GM18519 (cell line): ENCODE data around the gene TRPC4AP.

Experiments used
- ATAC-seq: cut with Tn5 transposase; IDR thresholded peaks from one replicate; pipeline ENCODE4 v1.9.1; 2021; ENCODE audit warnings: mild to moderate bottlenecking, moderate library complexity; ENCODE audit not compliant: unreplicated experiment, low FRiP score

The TRPC4AP gene

GRCh38 chr20:34977365-34978091 lies 115.1 kb downstream of the TRPC4AP start:
- no peak for ATAC-seq

DNA sequence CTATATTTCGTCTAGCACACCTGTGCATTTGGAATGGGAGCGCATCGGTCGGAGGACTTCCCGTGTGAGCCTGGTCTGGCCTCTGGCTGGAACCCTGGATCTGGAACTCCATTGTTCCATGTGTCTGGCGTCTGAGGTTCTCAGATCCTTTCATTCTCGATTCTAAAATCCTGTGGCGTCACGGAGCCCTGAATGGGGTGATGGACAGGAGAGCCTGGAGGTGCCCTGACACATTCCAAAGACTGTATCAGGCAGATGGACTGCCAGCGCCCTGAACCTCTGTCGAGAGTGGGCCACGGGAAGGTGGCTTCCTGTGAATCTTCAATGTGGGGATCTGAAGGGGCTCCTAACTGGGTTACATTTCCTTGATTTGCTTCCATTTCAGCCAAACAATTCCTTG lies 116.3 kb downstream of the TRPC4AP start:
- no peak for ATAC-seq

DNA sequence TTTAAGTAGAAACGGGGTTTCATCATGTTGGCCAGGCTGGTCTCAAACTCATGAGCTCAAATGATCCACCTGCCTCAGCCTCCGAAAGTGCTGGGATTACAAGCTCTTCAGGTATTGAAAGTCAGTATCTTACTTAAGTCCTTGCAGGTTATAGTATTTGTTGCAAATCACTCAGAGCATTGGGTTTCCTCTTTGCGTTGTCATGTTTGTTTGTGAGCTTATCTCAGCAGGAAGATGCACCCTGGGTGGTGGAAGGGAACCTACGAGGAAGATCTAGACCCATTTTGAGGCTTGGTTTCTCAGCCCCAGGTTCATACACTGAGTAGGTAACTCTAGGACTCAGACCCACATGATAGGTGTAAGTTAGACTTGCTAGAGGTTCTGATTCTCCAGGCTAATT lies 118.4 kb downstream of the TRPC4AP start:
- ATAC-seq, result no peak

GRCh38 chr20:34971561-34972235 lies 120.9 kb downstream of the TRPC4AP start:
- ATAC-seq, result no peak

DNA sequence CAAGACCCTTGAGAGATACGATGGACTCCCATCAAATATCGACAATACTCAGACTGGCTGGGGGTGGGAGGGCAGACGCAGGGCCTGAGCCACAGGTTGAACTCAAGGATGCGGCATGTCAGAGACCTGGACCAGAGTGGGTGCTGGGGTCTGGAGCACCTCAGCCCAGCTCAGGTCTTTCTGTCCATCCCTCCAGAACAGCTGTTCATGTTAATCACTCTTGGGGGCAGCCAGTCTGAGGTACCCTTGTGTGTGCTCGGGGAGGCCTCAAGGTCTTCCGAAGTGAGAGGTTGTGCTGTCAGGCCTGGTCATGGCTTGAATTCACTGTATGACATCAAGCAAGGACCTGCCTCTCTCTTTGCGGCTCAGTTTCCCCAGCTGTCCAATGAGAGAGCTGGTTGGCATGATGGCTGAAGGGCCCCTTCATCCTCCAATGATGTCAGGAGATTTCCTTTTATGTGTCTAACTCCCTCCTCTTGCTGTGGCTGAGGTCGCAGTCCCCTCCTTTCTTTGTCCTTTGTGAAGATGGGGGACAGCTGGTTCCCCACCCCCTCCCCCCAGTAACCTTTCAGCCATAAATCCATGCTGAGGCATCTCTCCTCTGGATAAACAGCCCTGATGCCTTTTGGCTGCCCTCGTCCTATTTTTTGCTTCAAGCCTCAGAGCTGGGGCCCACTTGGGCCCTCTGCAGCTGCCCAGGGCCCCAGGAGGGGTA lies 121.6 kb downstream of the TRPC4AP start:
- no peak for ATAC-seq

- ATAC-seq, result no peak
Observed at GRCh38 chr20:34970193-34970840, 122.3 kb downstream of the TRPC4AP start.

DNA sequence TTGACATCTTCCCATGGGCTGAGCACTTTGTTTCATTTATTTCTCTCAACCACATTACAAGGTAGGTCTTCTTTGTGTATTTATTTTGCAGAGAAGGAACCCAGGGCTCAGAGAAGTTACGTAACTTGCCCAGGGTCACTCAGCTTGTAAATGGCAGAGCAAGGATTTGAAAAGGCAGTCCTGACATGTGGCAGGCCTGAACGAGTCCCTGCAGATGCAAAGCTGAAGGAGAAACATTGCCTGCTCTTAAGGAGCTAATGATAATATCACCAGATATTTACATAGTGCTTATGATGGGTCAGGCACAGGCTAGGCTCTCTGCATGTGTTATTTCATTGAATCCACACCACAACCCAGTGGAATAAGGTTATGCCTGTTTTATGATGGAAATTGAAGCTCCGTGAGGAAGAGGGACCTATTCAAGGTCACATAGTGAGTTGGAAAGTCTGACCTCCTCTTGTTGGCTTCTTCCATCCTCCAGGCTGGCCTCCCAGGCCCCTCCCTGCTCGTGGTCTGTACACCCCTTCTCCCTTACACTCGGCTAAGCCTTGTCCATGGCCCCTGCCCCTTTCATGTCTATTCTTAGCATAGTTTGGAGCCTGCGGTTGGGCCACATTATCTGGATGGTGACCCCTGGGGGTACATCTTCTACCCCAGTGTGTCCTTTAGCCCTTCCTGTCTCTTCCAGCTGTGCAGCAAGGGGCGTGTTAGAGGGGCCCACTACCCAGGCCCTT lies 124.4 kb downstream of the TRPC4AP start:
- no peak for ATAC-seq

- no peak for ATAC-seq
Observed at GRCh38 chr20:34967421-34967820, 125.2 kb downstream of the TRPC4AP start.

DNA sequence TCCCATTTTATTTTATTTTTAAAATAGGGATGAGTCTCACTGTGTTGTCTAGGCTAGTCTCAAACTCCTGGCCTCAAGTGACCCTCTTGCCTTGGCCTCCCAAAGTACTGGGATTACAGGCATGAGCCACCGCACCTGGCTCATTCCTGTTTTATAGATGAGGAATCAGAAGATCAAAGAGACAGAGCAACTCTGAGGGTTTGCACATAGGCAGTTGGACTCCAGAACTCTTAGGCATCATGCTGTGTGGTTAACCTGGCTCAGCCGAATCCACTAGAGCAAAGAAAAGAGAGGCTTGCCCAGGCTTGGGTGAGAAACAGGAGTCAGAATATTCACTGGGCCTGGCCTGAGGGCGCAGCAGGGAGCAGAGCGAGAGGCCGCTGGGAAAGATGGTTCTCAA lies 127.6 kb downstream of the TRPC4AP start:
- ATAC-seq, result no peak

DNA sequence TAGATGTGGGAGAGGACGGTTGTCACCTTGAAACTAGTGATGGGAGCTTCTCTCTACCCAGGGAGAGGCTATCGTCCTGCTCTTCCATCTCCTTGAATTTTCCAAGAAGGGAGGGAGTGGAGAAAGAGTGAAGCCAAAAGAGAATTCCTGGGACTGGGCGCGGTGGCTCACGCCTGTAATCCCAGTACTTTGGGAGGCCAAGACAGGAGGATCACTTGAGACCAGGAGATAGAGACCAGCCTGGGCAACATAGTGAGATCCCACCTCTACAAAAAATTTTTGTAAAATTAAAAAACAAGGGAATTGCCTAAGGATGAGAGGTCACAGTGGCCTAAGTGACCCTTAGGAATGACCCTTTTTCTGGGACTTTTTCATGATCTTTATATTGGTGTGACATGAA lies 128.1 kb downstream of the TRPC4AP start:
- no peak for ATAC-seq

GRCh38 chr20:34956751-34957472 lies 135.7 kb downstream of the TRPC4AP start:
- no peak for ATAC-seq

- ATAC-seq, result no peak
Observed at GRCh38 chr20:34956041-34956458, 136.6 kb downstream of the TRPC4AP start.

DNA sequence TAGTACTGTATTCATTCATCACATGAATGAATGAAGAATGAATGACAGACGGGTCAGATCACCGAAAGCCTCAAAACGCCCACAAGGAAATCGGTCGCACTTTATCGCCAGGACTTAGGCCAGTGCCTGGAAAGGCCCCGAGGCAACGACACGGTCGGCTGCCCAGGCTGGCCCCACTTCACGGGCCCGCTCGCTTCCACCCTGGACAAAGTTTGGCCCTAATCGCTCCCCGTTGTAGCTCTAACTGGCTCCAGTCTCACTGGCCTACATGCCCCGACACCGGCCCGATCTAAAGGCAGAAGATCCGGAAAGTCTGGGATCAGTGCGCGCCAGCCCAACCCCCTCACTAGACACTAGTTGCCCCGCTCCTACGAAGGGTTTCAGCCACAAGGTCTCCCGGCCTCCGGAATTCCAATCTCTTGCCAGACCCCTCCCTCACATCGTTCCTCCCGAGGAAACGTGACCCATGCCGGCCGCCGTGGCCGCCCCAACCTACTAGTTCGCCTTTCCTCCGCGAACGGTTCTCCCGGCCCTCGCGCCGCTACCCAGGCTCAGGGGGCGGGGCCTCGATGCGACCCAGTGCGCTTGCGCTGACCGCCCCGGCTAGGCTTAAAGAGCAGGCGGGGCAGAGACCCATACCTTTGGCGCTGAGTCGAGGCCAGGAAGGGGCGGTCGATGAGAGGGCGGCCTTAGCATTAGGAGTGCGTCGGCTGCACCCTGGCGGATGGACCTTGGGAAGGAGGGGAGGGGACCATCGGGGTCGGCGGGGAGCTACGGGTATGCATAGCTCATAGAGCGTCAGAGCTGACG lies 137.2 kb downstream of the TRPC4AP start, which contains the start of the genes GSS and MYH7B:
TSS of gene GSS (minus strand) at position 576 of the 810 bp plus-strand sequence. CDS start 3,954 bp downstream, outside the sequence.
TSS of gene MYH7B (plus strand) at position 638 of the 810 bp plus-strand sequence. CDS start 22,138 bp downstream, outside the sequence.
- peak; percentile 58 for ATAC-seq

DNA sequence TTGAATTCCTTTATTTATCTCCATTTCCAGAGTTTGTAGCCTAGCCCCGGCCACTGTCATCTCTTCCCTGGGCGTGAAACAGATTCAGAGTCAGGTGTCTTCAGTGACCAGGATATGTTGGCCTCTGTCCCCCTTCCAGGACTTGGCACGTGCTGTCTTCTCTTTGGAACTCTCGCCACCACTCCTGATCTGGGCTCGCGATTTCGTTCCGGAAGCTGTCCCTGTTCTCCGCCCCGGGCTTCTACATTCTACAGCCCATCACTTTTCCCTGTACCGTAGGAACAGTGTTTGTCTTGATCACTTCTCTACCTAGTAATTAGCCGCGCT lies 137.7 kb downstream of the TRPC4AP start:
- no peak for ATAC-seq

- no peak for ATAC-seq
Observed at GRCh38 chr20:34953960-34954359, 138.6 kb downstream of the TRPC4AP start.

GRCh38 chr20:34952671-34953070 lies 139.9 kb downstream of the TRPC4AP start:
- no peak for ATAC-seq
